Adrenal gland (tissue), 12 donors: ENCODE results near the gene ANO5. TPM values are rescaled to one million over a fixed set of nuclear protein-coding genes. Genes with fewer than 3 reads are reported as not detected.

Experiments
- DNase-seq, 7 donors: peaks; one replicate each; pipeline ENCODE4 v3.0.0-alpha.2; 2019 to 2020
- H3K27ac ChIP-seq, 5 donors: fragments of 200-600 bp; sonication (generic) in 4 of 5; 1 replicate in 3 of 5; 2 replicates in 2 of 5; pipeline versions ENCODE4 v1.5.1 to v1.8.0; 2016 to 2020; ENCODE audit warnings: mild to moderate bottlenecking in 1 of 5
- H3K27me3 ChIP-seq: fragments of 200-600 bp; 2 replicates; pipeline ENCODE4 v1.8.0; 2021
- H3K36me3 ChIP-seq, 2 donors: fragments of 200-600 bp; replicated peaks in 1 of 2; 1 replicate in 1 of 2; 2 replicates in 1 of 2; pipeline versions ENCODE4 v1.5.1 to v1.8.0; 2018 to 2022
- H3K4me1 ChIP-seq, 2 donors: fragments of 200-600 bp; replicated peaks in 1 of 2; 1 replicate in 1 of 2; 2 replicates in 1 of 2; pipeline versions ENCODE4 v1.5.1 to v1.8.0; 2018 to 2021
- H3K4me3 ChIP-seq, 4 donors: fragments of 200-600 bp; sonication (generic) in 3 of 4; one replicate each; pipeline ENCODE4 v1.5.1; 2016 to 2018
- H3K9me3 ChIP-seq, 3 donors: fragments of 200-600 bp; sonication (generic) in 1 of 3; replicated peaks in 1 of 3; 1 replicate in 2 of 3; 2 replicates in 1 of 3; pipeline versions ENCODE4 v1.5.1 to v1.8.0; 2016 to 2021
- CTCF ChIP-seq, 6 experiments: fragments of 450-650 bp in 4 of 6; fragments of 200-600 bp in 2 of 6; sonication (generic) in 1 of 6; IDR thresholded peaks; 1 replicate in 5 of 6; 2 replicates in 1 of 6; pipeline versions ENCODE4 v1.5.1 to v1.8.0; 2016 to 2021; ENCODE audit warnings: antibody characterized with exemption in 6 of 6, mild to moderate bottlenecking in 2 of 6, moderate library complexity in 1 of 6
- POLR2A ChIP-seq, 2 donors: fragments of 450-650 bp; IDR thresholded peaks; one replicate each; pipeline ENCODE4 v1.6.1; 2017; ENCODE audit warnings: antibody characterized with exemption in 2 of 2, mild to moderate bottlenecking in 2 of 2, moderate library complexity in 1 of 2
- WGBS, 4 donors: extraction: QIAGEN DNeasy Blood & Tissue Kit in 2 of 4; methylation state at CpG; one replicate each; pipeline versions ENCODE4 v1.1.5 to v1.1.7; 2013 to 2017; 5-methylcytosine and 5-hydroxymethylcytosine counted together
- intact Hi-C, 2 donors: fragments of 100-400 bp; cut with DNase I; formaldehyde crosslinking; loops; one replicate each; pipeline versions ENCODE4 v1.14.1 to v1.15.0; 2022 to 2023
- polyA plus RNA-seq, 3 donors: library from polyadenylated mRNA; stranded (reverse); fragments of 200-250 nt in 2 of 3; fragments of 350-450 nt in 1 of 3; fragmentation: Illumina TruSeq in 1 of 3; extraction: RNeasy Lipid Tissue Mini Kit (QIAGEN cat#74804) in 1 of 3; gene quantifications; one replicate each; pipeline ENCODE4 v1.2.3, GENCODE V29; 2013 to 2014
- total RNA-seq, 9 donors: library from RNA; depleted of rRNA in 4 of 9; stranded (reverse); fragments of >200 nt in 4 of 9; fragments of 120-200 nt in 1 of 9; fragmentation: NEBNext Ultra II Directional in 1 of 9; extraction: Animal tissue kit (Norgen Biotek cat#: 25700) in 1 of 9; gene quantifications; one replicate each; pipeline versions ENCODE4 v1.1.0 to v1.2.4, GENCODE V29; 2013 to 2023
- donor health status: healthy with polysubstance abuse.
- donor health status: Bipolar disorder and iron deficiency.
- donor health status: DM: yes; HTN: yes; CAD: no.
- donor health status: DM: no; HTN: no; CAD: no.
- donor health status: DM: no; HTN: no; CAD: no.
- donor health status: DM: yes; HTN: yes; CAD: no.

ANO5 gene
- total and polyA plus RNA-seq, 12 donors: 2.4 to 18.0 (median 8.7) TPM

GRCh38 chr11:22234743-22235142, 41.9 kb downstream of the ANO5 start:
- no peaks in the 10 kb centered on the region for H3K9me3 ChIP-seq
- H3K4me3 ChIP-seq: no peak overlapping the region
- no peaks in the 10 kb centered on the region for H3K36me3 ChIP-seq
- intact Hi-C loops: no loop called here
- no peak for DNase-seq
- H3K27me3 ChIP-seq: no peaks in the 10 kb centered on the region
- H3K27ac ChIP-seq: no peak overlapping the region
- H3K4me1 ChIP-seq: no peaks in the 10 kb centered on the region
- no peak for TF ChIP-seq CTCF (IDR thresholded peaks at IDR 0.05)
- TF ChIP-seq POLR2A (IDR thresholded peaks at IDR 0.05): no peak
- 67 to 75% (median 70%) methylated on average over 1 of the region's 1 CpG for WGBS, 4 donors

GRCh38 chr11:22244986-22245592, 52.2 kb downstream of the ANO5 start:
- peak; percentile 18 to 70 (median 47) for DNase-seq
- WGBS, 4 donors: 4 to 7% (median 7%) methylated on average over 4 of the region's 4 CpGs

GRCh38 chr11:22246992-22247391, 54.1 kb downstream of the ANO5 start:
- H3K9me3 ChIP-seq: no peaks in the 10 kb centered on the region
- no peaks in the 10 kb centered on the region for H3K4me1 ChIP-seq
- intact Hi-C loops: loop anchor here in 1 of 2 donors (10.0 kb wide), 1 partner anchor 68 kb away; no protein-coding TSS in a partner anchor
- no peak overlapping the region for H3K27ac ChIP-seq
- H3K36me3 ChIP-seq: no peaks in the 10 kb centered on the region
- H3K27me3 ChIP-seq: no peaks in the 10 kb centered on the region
- DNase-seq: no peak
- WGBS, 4 donors: 89 to 97% (median 94%) methylated on average over 1 of the region's 1 CpG
- no peak for TF ChIP-seq POLR2A (IDR thresholded peaks at IDR 0.05)
- TF ChIP-seq CTCF (IDR thresholded peaks at IDR 0.05): no peak
- no peak overlapping the region for H3K4me3 ChIP-seq

More at GRCh38 chr11:22244986-22245592, 52.2 kb downstream of the ANO5 start:
- Histone ChIP-seq H3K27ac (no peak overlapping the region), H3K4me3 (no peak overlapping the region), H3K9me3 (no peaks in the 10 kb centered on the region), H3K27me3 (no peaks in the 10 kb centered on the region), H3K36me3 (no peaks in the 10 kb centered on the region), H3K4me1 (no peaks in the 10 kb centered on the region)
- TF ChIP-seq POLR2A (IDR thresholded peaks at IDR 0.05) (no peak), CTCF (IDR thresholded peaks at IDR 0.05) (peak; percentile 34 to 68 (median 54))
- intact Hi-C loops: loop anchor here in 1 of 2 donors (10.0 kb wide), 1 partner anchor 70 kb away; no protein-coding TSS in a partner anchor

GRCh38 chr11:22249871-22250270, 57.0 kb downstream of the ANO5 start:
- 72 to 82% (median 78%) methylated on average over 1 of the region's 1 CpG for WGBS, 4 donors
- H3K4me3 ChIP-seq: no peak overlapping the region
- H3K9me3 ChIP-seq: no peaks in the 10 kb centered on the region
- H3K27me3 ChIP-seq: no peaks in the 10 kb centered on the region
- no peak for DNase-seq
- H3K4me1 ChIP-seq: no peaks in the 10 kb centered on the region
- TF ChIP-seq CTCF (IDR thresholded peaks at IDR 0.05) (no peak), POLR2A (IDR thresholded peaks at IDR 0.05) (no peak)
- no peaks in the 10 kb centered on the region for H3K36me3 ChIP-seq
- H3K27ac ChIP-seq: no peak overlapping the region
- intact Hi-C loops: loop anchor here in 1 of 2 donors (10.0 kb wide), 1 partner anchor 65 kb away; no protein-coding TSS in a partner anchor
